Bronchial epithelial cell (primary cell): Measurements from ENCODE around the gene MLLT6. TPM values are rescaled to one million over a fixed set of nuclear protein-coding genes. Genes with fewer than 3 reads are reported as not detected.
"Not testable (repeated sequence)": the region's sequence is repeated elsewhere in the genome, so short reads cannot be mapped to it uniquely, and the experiment has no call there.

Experiments
- DNase-seq: peaks from one replicate; pipeline ENCODE4 v3.0.0-alpha.2; 2010; ENCODE audit warnings: low read depth
- FAIRE-seq: peaks from 2 replicates; lab custom pipeline; 2011; peaks lifted over from hg19 to GRCh38; lab: Jason Lieb, UNC
- H3K27me3 ChIP-seq: 2 replicates; pipeline ENCODE4 v1.5.1; 2011; ENCODE audit warnings: low read length; ENCODE audit not compliant: control insufficient read depth, insufficient read depth
- H3K36me3 ChIP-seq: 2 replicates; pipeline ENCODE4 v1.5.1; 2011; ENCODE audit warnings: low read length; ENCODE audit not compliant: control insufficient read depth, insufficient read depth
- H3K4me3 ChIP-seq: 2 replicates; pipeline ENCODE4 v1.5.1; 2011; ENCODE audit warnings: mild to moderate bottlenecking, low read depth, low read length, control low read depth
- total RNA-seq: library from RNA; depleted of rRNA; stranded (reverse); fragments of >200 nt; gene quantifications from 2 replicates; pipeline ENCODE4 v1.2.1, GENCODE V29; 2014
- TF ChIP-seq, protein P1 (sequence below): IDR thresholded peaks from 2 replicates; pipeline ENCODE4 v1.5.1; 2011; ENCODE audit warnings: mild to moderate bottlenecking, moderate library complexity, low read length, control low read depth, inconsistent platforms; ENCODE audit not compliant: insufficient read depth, severe bottlenecking

The MLLT6 gene
- total RNA-seq, 1 donor from 2014 or later: 10.8 TPM

DNA sequence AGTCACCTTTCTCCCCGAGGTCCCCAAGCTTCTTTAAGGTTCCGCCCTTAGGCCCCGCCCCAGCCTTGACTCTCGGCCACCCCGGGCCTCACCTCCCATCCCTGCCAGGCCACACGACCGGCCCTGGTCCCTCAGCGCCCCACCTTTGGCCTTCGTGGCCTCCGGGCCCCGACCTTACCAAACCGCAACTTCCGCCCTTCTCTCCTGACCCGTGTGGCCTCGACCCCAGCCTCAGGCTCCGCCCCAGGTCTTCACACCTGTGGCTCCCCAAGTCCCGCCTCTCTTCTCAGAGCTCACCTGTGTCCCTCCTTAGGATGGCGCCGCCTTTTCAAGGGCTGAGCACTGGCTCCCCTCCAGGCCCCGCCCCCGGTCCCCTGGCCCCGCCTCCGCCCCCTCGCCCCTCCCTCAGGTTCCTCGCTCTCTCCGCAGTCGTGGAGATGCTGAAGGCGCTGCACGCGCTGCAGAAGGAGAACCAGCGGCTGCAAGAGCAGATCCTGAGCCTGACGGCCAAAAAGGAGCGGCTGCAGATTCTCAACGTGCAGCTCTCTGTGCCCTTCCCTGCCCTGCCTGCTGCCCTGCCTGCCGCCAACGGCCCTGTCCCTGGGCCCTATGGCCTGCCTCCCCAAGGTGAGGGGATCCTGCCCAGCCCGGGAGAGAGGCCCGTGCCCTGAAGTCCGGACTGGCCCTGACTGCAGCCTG is 15.0 kb downstream of the MLLT6 start:
- no peak for FAIRE-seq
- no peak for DNase-seq
- TF ChIP-seq, protein P1, sequence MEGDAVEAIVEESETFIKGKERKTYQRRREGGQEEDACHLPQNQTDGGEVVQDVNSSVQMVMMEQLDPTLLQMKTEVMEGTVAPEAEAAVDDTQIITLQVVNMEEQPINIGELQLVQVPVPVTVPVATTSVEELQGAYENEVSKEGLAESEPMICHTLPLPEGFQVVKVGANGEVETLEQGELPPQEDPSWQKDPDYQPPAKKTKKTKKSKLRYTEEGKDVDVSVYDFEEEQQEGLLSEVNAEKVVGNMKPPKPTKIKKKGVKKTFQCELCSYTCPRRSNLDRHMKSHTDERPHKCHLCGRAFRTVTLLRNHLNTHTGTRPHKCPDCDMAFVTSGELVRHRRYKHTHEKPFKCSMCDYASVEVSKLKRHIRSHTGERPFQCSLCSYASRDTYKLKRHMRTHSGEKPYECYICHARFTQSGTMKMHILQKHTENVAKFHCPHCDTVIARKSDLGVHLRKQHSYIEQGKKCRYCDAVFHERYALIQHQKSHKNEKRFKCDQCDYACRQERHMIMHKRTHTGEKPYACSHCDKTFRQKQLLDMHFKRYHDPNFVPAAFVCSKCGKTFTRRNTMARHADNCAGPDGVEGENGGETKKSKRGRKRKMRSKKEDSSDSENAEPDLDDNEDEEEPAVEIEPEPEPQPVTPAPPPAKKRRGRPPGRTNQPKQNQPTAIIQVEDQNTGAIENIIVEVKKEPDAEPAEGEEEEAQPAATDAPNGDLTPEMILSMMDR: no peak
- Histone ChIP-seq H3K27me3 (no peaks in the 10 kb centered on the region), H3K4me3 (no peak overlapping the region), H3K36me3 (peaks cover 18% of the 10 kb centered on the region)

DNA sequence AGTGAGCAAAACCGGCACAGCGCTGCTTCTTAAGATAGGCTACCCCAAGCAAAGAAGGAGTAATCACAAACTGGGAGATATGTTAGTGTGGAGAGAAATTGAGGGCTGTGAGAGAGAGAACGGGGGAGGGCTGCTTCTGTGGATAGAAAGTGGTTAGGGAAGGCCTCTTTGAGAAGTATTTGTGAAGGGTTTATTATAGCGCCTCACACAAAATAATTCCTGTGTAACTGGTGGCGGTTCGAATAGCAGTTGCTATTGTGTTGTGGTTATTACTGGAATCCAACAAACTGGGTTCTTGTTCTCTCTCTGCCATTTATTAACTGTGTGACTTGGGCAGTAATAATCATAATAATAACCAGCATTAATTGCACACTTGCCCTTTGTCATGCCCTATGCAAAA is 15.9 kb downstream of the MLLT6 start:
- DNase-seq (no peak), FAIRE-seq (no peak)
- TF ChIP-seq, protein P1: no peak
- no peak overlapping the region for H3K4me3 ChIP-seq
- H3K27me3 ChIP-seq: no peaks in the 10 kb centered on the region
- H3K36me3 ChIP-seq: peaks cover 17% of the 10 kb centered on the region

DNA sequence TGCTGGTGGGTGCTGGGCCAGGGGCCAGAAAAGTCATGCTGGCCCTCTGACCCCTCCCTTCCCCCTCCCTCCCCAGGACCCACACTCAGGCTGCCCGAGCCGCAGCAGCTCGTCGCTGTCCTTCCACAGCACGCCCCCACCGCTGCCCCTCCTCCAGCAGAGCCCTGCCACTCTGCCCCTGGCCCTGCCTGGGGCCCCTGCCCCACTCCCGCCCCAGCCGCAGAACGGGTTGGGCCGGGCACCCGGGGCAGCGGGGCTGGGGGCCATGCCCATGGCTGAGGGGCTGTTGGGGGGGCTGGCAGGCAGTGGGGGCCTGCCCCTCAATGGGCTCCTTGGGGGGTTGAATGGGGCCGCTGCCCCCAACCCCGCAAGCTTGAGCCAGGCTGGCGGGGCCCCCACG is 16.7 kb downstream of the MLLT6 start:
- Histone ChIP-seq H3K27me3 (no peaks in the 10 kb centered on the region), H3K36me3 (peaks cover 15% of the 10 kb centered on the region), H3K4me3 (no peak overlapping the region)
- TF ChIP-seq, protein P1: no peak
- FAIRE-seq (no peak), DNase-seq (no peak)

DNA sequence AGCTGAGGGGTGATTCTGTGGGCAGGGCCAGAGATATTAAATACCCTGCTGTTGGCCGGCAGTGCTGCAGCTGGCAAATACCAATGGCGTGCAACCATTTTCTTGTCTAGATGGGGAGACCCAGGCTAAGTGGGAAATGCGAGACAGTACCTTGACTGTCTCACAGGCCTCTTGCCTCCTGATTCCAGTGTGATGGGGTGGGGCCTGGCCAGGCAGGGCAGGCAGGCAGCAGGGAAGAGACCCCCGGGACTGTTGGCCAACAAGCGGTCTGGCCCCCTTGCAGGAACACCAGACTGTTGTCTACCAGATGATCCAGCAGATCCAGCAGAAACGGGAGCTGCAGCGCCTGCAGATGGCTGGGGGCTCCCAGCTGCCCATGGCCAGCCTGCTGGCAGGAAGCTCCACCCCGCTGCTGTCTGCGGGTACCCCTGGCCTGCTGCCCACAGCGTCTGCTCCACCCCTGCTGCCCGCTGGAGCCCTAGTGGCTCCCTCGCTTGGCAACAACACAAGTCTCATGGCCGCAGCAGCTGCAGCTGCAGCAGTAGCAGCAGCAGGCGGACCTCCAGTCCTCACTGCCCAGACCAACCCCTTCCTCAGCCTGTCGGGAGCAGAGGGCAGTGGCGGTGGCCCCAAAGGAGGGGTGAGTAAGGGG is 19.4 kb downstream of the MLLT6 start:
- FAIRE-seq (no peak), DNase-seq (no peak)
- Histone ChIP-seq H3K36me3 (peaks cover 8% of the 10 kb centered on the region), H3K27me3 (no peaks in the 10 kb centered on the region), H3K4me3 (no peak overlapping the region)
- TF ChIP-seq, protein P1: no peak

DNA sequence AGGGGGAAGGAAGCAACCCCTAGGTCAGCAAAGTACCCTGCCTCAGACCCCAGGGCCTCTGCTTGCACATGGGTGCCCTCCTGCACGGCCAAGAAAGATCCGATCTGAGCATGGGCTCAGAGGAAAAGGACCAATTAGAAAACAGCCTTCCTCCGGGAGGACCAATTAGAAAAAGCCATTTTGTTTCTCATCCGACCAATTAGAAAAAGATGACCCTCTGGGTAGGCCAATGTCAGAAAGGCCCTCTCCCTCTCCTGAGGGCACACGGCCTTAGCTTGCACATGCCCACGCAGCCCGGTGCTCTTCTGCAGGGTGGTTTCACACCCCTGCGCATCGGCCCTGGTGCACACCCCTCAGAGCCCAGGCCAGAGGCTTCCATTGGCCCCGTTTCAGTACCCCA is 20.0 kb downstream of the MLLT6 start:
- DNase-seq (no peak), FAIRE-seq (no peak)
- Histone ChIP-seq H3K36me3 (peaks cover 8% of the 10 kb centered on the region), H3K4me3 (no peak overlapping the region), H3K27me3 (no peaks in the 10 kb centered on the region)
- TF ChIP-seq, protein P1: no peak

DNA sequence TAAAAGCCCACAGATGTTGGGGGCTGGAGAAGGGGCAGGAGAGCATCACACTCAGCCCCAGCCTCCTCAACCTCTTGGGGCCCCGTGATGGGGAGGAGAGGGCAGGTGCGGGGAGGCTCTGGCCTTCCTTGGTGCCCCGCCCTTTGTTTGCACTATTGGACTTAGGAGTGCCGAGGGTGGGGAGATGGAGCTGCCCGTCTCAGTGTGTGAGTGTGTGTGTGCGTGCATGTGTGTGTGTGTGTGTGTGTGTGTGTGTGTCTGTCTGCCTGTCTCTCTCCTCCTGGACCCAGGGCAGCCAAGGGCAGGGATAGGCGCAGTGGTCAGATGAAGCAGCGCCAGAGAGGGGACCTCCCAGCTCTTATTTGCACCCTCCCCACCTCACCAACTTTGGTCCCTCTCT is 21.1 kb downstream of the MLLT6 start:
- H3K36me3 ChIP-seq, H3K4me3 ChIP-seq, H3K27me3 ChIP-seq, DNase-seq, FAIRE-seq: not testable (repeated sequence)
